Esophagus squamous epithelium (tissue), 4 donors: ENCODE data around the gene PYROXD2.

Source experiments
- CTCF ChIP-seq, 6 experiments: fragments of 450-650 bp in 4 of 6; fragments of 200-600 bp in 2 of 6; sonication (generic) in 2 of 6; IDR thresholded peaks; one replicate each; pipeline ENCODE4 v1.5.1; 2016 to 2019; ENCODE audit warnings: antibody characterized with exemption in 6 of 6, mild to moderate bottlenecking in 4 of 6, moderate library complexity in 4 of 6
- POLR2A ChIP-seq, 4 donors: fragments of 450-650 bp; IDR thresholded peaks; one replicate each; pipeline ENCODE4 v1.6.1; 2017; ENCODE audit warnings: antibody characterized with exemption in 4 of 4, mild to moderate bottlenecking in 4 of 4, moderate library complexity in 3 of 4

GRCh38 chr10:98402478-98402877 is 12.5 kb downstream of the PYROXD2 start:
- no peak for TF ChIP-seq CTCF (IDR thresholded peaks at IDR 0.05)
- no peak for TF ChIP-seq POLR2A (IDR thresholded peaks at IDR 0.05)
